Erythroblast (primary cell): Measurements from ENCODE around the gene SLC40A1.

Experiments used
- GATA1 ChIP-seq: IDR thresholded peaks from 2 replicates; pipeline ENCODE4 v1.6.1; 2011; ENCODE audit warnings: low read depth, mild to moderate bottlenecking, control low read depth, low read length, moderate library complexity
- POLR2A ChIP-seq: IDR thresholded peaks from 2 replicates; pipeline ENCODE4 v1.6.1; 2011; ENCODE audit warnings: mild to moderate bottlenecking, low read length

DNA sequence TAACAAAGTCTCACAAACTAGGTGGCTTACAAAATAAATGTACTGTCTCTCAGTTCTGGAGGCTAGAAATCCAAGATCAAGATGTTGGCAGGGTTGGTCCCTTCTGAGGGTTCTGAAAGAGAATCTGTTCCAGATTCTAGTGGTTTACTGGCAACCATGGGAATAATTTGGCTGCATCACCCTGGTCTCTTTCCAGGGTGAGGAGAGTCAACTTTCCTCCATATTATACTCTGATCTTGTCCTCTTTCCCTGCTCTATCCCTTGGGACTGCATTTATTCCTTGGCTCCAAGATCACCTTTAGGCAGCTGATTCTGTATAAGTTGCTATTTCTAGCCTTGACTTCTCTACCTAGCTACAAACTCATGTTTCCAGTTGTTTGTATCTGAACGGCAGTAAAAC, 35.2 kb downstream of the SLC40A1 start:
- no peak for TF ChIP-seq POLR2A
- no peak for TF ChIP-seq GATA1
